Panc1 (cell line): Measurements from ENCODE around the gene DYNC1LI2. TPM values are rescaled to one million over a fixed set of nuclear protein-coding genes. Genes with fewer than 3 reads are reported as not detected.

Source experiments
- ATAC-seq: fragments of 200-7000 bp; cut with Tn5 transposase; 2 replicates; pipeline ENCODE4 v1.9.1; 2020; ENCODE audit warnings: mild to moderate bottlenecking, moderate library complexity
- BruUV-seq: library from RNA; stranded (reverse); fragments of 400-500 nt; replicated peaks from 2 replicates; lab custom pipeline; 2021; lab: Mats Ljungman, UMichigan
- CTCF ChIA-PET: fragments of 300-600 bp; sonication (Branson Sonifier 250); formaldehyde crosslinking; loops from one replicate; lab custom pipeline; 2022; ENCODE audit warnings: antibody characterized with exemption; lab: Charles Lee
- POLR2A ChIA-PET: fragments of 300-600 bp; sonication (Branson Sonifier 250); formaldehyde crosslinking; loops from one replicate; lab custom pipeline; 2022; ENCODE audit warnings: antibody characterized with exemption; lab: Charles Lee
- DNase-seq: peaks from one replicate; pipeline ENCODE4 v3.0.0-alpha.2; 2010; ENCODE audit warnings: low read depth, low spot score
- H3K27ac ChIP-seq: 2 replicates; pipeline ENCODE4 v1.5.1; 2011; ENCODE audit warnings: mild to moderate bottlenecking, low read length, inconsistent platforms
- H3K27me3 ChIP-seq: fragments of 200-500 bp; sonication (Bioruptor generic); 2 replicates; pipeline ENCODE4 v1.6.0; 2014; ENCODE audit warnings: low read length, inconsistent platforms; ENCODE audit not compliant: control insufficient read depth, insufficient read depth
- H3K36me3 ChIP-seq: fragments of 200-500 bp; sonication (Bioruptor generic); 2 replicates; pipeline ENCODE4 v1.5.1; 2014; ENCODE audit warnings: inconsistent platforms, mild to moderate bottlenecking, low read length, moderate library complexity; ENCODE audit not compliant: control insufficient read depth, insufficient read depth
- H3K4me1 ChIP-seq: 2 replicates; pipeline ENCODE4 v1.5.1; 2011; ENCODE audit warnings: inconsistent platforms, mild to moderate bottlenecking, low read length, moderate library complexity; ENCODE audit not compliant: control insufficient read depth, insufficient read depth
- H3K4me3 ChIP-seq, 2 experiments: 2 replicates each; pipeline ENCODE4 v1.5.1; 2011 to 2012; ENCODE audit warnings: low read depth in 2 of 2, low read length in 2 of 2, mild to moderate bottlenecking in 2 of 2, inconsistent platforms in 1 of 2, moderate library complexity in 1 of 2
- H3K9me3 ChIP-seq: fragments of 200-500 bp; sonication (Bioruptor generic); 2 replicates; pipeline ENCODE4 v1.5.1; 2014; ENCODE audit warnings: low read depth, mild to moderate bottlenecking, inconsistent platforms, low read length, moderate library complexity; ENCODE audit not compliant: control insufficient read depth, insufficient read depth
- POLR2AphosphoS5 ChIP-seq: IDR thresholded peaks from 2 replicates; pipeline ENCODE4 v1.6.1; 2012; ENCODE audit warnings: mild to moderate bottlenecking, low read depth, low read length, moderate library complexity
- SIN3A ChIP-seq: IDR thresholded peaks from 2 replicates; pipeline ENCODE4 v1.6.1; 2012; ENCODE audit warnings: low read depth, mild to moderate bottlenecking, low read length, moderate library complexity, borderline replicate concordance; ENCODE audit not compliant: insufficient read depth
- TCF7L2 ChIP-seq: IDR thresholded peaks from 2 replicates; pipeline ENCODE4 v1.6.1; 2011; ENCODE audit warnings: mild to moderate bottlenecking, low read depth, low read length, inconsistent platforms
- in situ Hi-C: cut with HindIII; loops from 2 replicates; pipeline ENCODE4 v1.10.0; 2016; ENCODE audit warnings: low sequenced_read_pairs, low pct_unique_long_range_greater_than_20kb
- intact Hi-C: fragments of 100-400 bp; cut with micrococcal nuclease; formaldehyde crosslinking; loops from one replicate; pipeline ENCODE4 v1.10.0; 2022; ENCODE audit not compliant: unreplicated experiment
- total RNA-seq: library from RNA; stranded (reverse); gene quantifications from one replicate; pipeline ENCODE4 v1.2.1, GENCODE V29; 2021; ENCODE audit not compliant: unreplicated experiment
- TF ChIP-seq, protein P1 (sequence below), 2 experiments: IDR thresholded peaks; 2 replicates each; pipeline ENCODE4 v1.6.1; 2011 to 2012; ENCODE audit warnings: low read depth in 2 of 2, control low read depth in 1 of 2, low read length in 1 of 2, mild to moderate bottlenecking in 1 of 2, moderate library complexity in 1 of 2; ENCODE audit not compliant: insufficient read depth in 1 of 2
- TF ChIP-seq, protein P2 (sequence below): fragments of 450-650 bp; IDR thresholded peaks from 2 replicates; pipeline ENCODE4 v1.5.1; 2017; ENCODE audit warnings: mild to moderate bottlenecking

DYNC1LI2 gene
- total RNA-seq, 1 experiment from 2014 or later: 103 TPM

DNA sequence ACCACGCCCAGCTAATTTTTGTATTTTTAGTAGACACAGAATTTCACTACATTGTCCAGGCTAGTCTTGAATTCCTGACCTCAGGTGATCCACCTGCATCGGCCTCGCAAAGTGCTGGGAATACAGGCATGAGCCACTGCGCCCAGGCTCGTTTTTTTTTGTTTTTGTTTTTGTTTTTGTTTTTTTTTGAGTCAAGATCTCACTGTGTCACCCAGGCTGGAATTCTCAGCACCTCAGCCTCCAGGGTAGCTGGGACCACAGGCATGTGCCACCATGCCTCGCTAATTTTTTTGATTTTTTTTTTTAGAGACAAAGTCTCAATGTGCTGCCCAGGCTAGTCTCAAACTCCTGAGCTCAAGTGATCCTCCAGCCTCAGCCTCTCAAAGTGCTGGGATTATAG lies 37.3 kb downstream of the DYNC1LI2 start:
- no peaks in the 10 kb centered on the region for H3K9me3 ChIP-seq
- intact Hi-C loops (no loop called here), in situ Hi-C loops (no loop called here)
- POLR2A ChIA-PET: interaction anchor here (0.6 kb wide), 1 partner anchor 52 kb away, joined by 12 read pairs; no protein-coding TSS in a partner anchor
- TF ChIP-seq SIN3A: no peak
- TF ChIP-seq, protein P1, sequence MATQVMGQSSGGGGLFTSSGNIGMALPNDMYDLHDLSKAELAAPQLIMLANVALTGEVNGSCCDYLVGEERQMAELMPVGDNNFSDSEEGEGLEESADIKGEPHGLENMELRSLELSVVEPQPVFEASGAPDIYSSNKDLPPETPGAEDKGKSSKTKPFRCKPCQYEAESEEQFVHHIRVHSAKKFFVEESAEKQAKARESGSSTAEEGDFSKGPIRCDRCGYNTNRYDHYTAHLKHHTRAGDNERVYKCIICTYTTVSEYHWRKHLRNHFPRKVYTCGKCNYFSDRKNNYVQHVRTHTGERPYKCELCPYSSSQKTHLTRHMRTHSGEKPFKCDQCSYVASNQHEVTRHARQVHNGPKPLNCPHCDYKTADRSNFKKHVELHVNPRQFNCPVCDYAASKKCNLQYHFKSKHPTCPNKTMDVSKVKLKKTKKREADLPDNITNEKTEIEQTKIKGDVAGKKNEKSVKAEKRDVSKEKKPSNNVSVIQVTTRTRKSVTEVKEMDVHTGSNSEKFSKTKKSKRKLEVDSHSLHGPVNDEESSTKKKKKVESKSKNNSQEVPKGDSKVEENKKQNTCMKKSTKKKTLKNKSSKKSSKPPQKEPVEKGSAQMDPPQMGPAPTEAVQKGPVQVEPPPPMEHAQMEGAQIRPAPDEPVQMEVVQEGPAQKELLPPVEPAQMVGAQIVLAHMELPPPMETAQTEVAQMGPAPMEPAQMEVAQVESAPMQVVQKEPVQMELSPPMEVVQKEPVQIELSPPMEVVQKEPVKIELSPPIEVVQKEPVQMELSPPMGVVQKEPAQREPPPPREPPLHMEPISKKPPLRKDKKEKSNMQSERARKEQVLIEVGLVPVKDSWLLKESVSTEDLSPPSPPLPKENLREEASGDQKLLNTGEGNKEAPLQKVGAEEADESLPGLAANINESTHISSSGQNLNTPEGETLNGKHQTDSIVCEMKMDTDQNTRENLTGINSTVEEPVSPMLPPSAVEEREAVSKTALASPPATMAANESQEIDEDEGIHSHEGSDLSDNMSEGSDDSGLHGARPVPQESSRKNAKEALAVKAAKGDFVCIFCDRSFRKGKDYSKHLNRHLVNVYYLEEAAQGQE (IDR thresholded peaks at IDR 0.05; ENCODE audit: insufficient read depth in 1 of 2, low read depth in 2 of 2, low read length in 1 of 2): no peak
- TF ChIP-seq POLR2AphosphoS5: no peak
- no peak for TF ChIP-seq TCF7L2
- TF ChIP-seq, protein P2, sequence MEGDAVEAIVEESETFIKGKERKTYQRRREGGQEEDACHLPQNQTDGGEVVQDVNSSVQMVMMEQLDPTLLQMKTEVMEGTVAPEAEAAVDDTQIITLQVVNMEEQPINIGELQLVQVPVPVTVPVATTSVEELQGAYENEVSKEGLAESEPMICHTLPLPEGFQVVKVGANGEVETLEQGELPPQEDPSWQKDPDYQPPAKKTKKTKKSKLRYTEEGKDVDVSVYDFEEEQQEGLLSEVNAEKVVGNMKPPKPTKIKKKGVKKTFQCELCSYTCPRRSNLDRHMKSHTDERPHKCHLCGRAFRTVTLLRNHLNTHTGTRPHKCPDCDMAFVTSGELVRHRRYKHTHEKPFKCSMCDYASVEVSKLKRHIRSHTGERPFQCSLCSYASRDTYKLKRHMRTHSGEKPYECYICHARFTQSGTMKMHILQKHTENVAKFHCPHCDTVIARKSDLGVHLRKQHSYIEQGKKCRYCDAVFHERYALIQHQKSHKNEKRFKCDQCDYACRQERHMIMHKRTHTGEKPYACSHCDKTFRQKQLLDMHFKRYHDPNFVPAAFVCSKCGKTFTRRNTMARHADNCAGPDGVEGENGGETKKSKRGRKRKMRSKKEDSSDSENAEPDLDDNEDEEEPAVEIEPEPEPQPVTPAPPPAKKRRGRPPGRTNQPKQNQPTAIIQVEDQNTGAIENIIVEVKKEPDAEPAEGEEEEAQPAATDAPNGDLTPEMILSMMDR: no peak
- H3K36me3 ChIP-seq: no peaks in the 10 kb centered on the region
- no peak for DNase-seq
- ATAC-seq: no peak
- H3K27ac ChIP-seq: no peak overlapping the region
- H3K4me3 ChIP-seq: no peak overlapping the region
- H3K27me3 ChIP-seq: no peaks in the 10 kb centered on the region
- no TSS peak for BruUV-seq
- CTCF ChIA-PET: interaction anchor here (0.6 to 0.7 kb wide), 2 partner anchors 10 to 43 kb away, joined by 5 to 7 read pairs; no protein-coding TSS in a partner anchor
- H3K4me1 ChIP-seq: no peaks in the 10 kb centered on the region

DNA sequence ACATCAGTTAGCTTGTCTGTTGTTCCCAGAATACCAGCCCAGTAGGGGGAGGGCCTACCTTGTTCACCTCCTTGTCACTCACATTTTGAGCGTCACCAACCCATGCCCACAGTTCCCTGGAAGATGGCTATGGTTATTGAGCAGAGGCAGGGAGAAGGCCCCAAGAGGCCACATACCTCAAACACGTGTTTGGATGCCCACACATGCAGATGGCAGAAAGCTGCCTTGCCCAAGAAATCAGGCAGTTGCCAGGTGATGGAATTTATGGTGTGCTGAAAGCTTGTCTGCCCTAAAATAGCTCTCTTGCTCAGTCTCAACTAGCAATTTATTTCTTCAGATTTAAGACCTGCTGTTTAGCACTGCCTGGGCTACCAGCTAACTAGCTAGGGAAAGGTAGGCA lies 38.3 kb downstream of the DYNC1LI2 start:
- DNase-seq (no peak), ATAC-seq (no peak)
- Histone ChIP-seq H3K4me3 (no peak overlapping the region), H3K9me3 (no peaks in the 10 kb centered on the region), H3K27ac (no peak overlapping the region), H3K4me1 (no peaks in the 10 kb centered on the region), H3K27me3 (no peaks in the 10 kb centered on the region), H3K36me3 (no peaks in the 10 kb centered on the region)
- no TSS peak for BruUV-seq
- POLR2A ChIA-PET: no interaction called here
- in situ Hi-C loops: no loop called here
- intact Hi-C loops: no loop called here
- CTCF ChIA-PET: no interaction called here
- TF ChIP-seq POLR2AphosphoS5 (no peak), TCF7L2 (no peak), SIN3A (no peak)
- TF ChIP-seq, protein P1 (IDR thresholded peaks at IDR 0.05; ENCODE audit: insufficient read depth in 1 of 2, low read depth in 2 of 2, low read length in 1 of 2): no peak
- TF ChIP-seq, protein P2: no peak
